Measurements from ENCODE around the gene TANGO6.

TANGO6 gene

GRCh38 chr16:69132424-69133252, 289.3 kb downstream of the TANGO6 start, which contains the start of the genes CHTF8 and UTP4:
CHTF8 (minus strand) TSS chr16:69132588; CDS start chr16:69121458, 11,130 bp downstream.
UTP4 (plus strand) TSS chr16:69132649; CDS start chr16:69133460, 811 bp downstream.
- no peaks in the 10 kb centered on the region for H3K9me3 ChIP-seq (ENCODE audit: control insufficient read depth, low read depth, low read length)
- peaks cover 19% of the 10 kb centered on the region for H3K36me3 ChIP-seq (ENCODE audit: control insufficient read depth, low read depth, low read length)
- H3K27ac ChIP-seq (ENCODE audit: low read length): peak within 1 kb of the TSS; percentile 76
- H3K4me3 ChIP-seq (ENCODE audit: low read length): peak within 1 kb of the TSS; percentile 96
- no peaks in the 10 kb centered on the region for H3K27me3 ChIP-seq (ENCODE audit: control insufficient read depth, insufficient read depth, low read length)
- H3K4me1 ChIP-seq (ENCODE audit: control insufficient read depth, low read depth, low read length): peaks cover 10% of the 10 kb centered on the region
- peak within 1 kb of the TSS; percentile 90 for H3K9ac ChIP-seq (ENCODE audit: low read length)

- Histone ChIP-seq H3K27ac (ENCODE audit: low read length) (no peak overlapping the region), H3K36me3 (ENCODE audit: control insufficient read depth, low read depth, low read length) (peaks cover 27% of the 10 kb centered on the region)
These were observed 290.1 kb downstream of the TANGO6 start for GRCh38 chr16:69133373-69133954.

More at GRCh38 chr16:69133373-69133954, 290.1 kb downstream of the TANGO6 start:
- Histone ChIP-seq H3K4me1 (ENCODE audit: control insufficient read depth, low read depth, low read length) (peaks cover 10% of the 10 kb centered on the region), H3K9ac (ENCODE audit: low read length) (peak overlapping the region; percentile 74), H3K4me3 (ENCODE audit: low read length) (peak overlapping the region; percentile 79), H3K9me3 (ENCODE audit: control insufficient read depth, low read depth, low read length) (no peaks in the 10 kb centered on the region), H3K27me3 (ENCODE audit: control insufficient read depth, insufficient read depth, low read length) (no peaks in the 10 kb centered on the region)

Data from iPS-18a (cell line).